B cell (primary cell): Measurements from ENCODE around the gene CNTN4. TPM values are rescaled to one million over a fixed set of nuclear protein-coding genes. Genes with fewer than 3 reads are reported as not detected.
A peak's percentile ranks its signal among the peaks of the same experiment; 100 is the strongest.

Experiments
- ATAC-seq: fragments of 200-7000 bp; cut with Tn5 transposase; one replicate; pipeline ENCODE4 v1.10.0; 2021; ENCODE audit warnings: low read depth, mild to moderate bottlenecking, moderate number of reproducible peaks, moderate library complexity
- CTCF ChIA-PET: fragments of 350-600 bp; sonication (Branson Sonifier 250); formaldehyde crosslinking; loops from one replicate; lab custom pipeline; 2021; ENCODE audit warnings: antibody characterized with exemption, inconsistent platforms; lab: Charles Lee
- POLR2A ChIA-PET: fragments of 350-600 bp; sonication (Branson Sonifier 250); formaldehyde crosslinking; loops from one replicate; lab custom pipeline; 2021; ENCODE audit warnings: antibody characterized with exemption; lab: Charles Lee
- DNase-seq: peaks from one replicate; pipeline ENCODE4 v3.0.0; 2013
- H2AFZ ChIP-seq: 2 replicates; pipeline ENCODE4 v1.6.1; 2012; ENCODE audit warnings: mild to moderate bottlenecking, low read depth, low read length; ENCODE audit not compliant: insufficient read depth, poor library complexity, severe bottlenecking
- H3K27ac ChIP-seq, 2 donors: 1 replicate in 1 of 2; 2 replicates in 1 of 2; pipeline ENCODE4 v1.5.1; 2012 to 2013; ENCODE audit warnings: low read length in 2 of 2, mild to moderate bottlenecking in 2 of 2, moderate library complexity in 1 of 2
- H3K27me3 ChIP-seq, 4 experiments: fragments of 200-600 bp in 1 of 4; sonication (generic) in 1 of 4; replicated peaks in 1 of 4; 1 replicate in 2 of 4; 2 replicates in 2 of 4; pipeline versions ENCODE4 v1.6.1 to v1.7.0; 2013 to 2016; ENCODE audit warnings: low read length in 3 of 4, mild to moderate bottlenecking in 2 of 4, mixed read lengths in 1 of 4, moderate library complexity in 1 of 4; ENCODE audit not compliant: insufficient read depth in 4 of 4, control insufficient read depth in 3 of 4; ENCODE audit errors: control extremely low read depth in 1 of 4
- H3K36me3 ChIP-seq, 2 experiments: replicated peaks in 1 of 2; 1 replicate in 1 of 2; 2 replicates in 1 of 2; pipeline versions ENCODE4 v1.6.1 to v1.7.1; 2013; ENCODE audit warnings: low read length in 1 of 2; ENCODE audit not compliant: insufficient read depth in 2 of 2, control insufficient read depth in 1 of 2; ENCODE audit errors: control extremely low read depth in 1 of 2, extremely low read depth in 1 of 2
- H3K4me1 ChIP-seq, 2 donors: fragments of 200-600 bp in 1 of 2; sonication (generic) in 1 of 2; 1 replicate in 1 of 2; 2 replicates in 1 of 2; pipeline versions ENCODE4 v1.5.1 to v1.6.1; 2013 to 2017; ENCODE audit warnings: low read length in 2 of 2; ENCODE audit not compliant: control insufficient read depth in 2 of 2, insufficient read depth in 2 of 2
- H3K4me2 ChIP-seq: replicated peaks from 2 replicates; pipeline ENCODE3; 2012; ENCODE audit warnings: mild to moderate bottlenecking, low read depth, low read length; ENCODE audit not compliant: poor library complexity, severe bottlenecking
- H3K4me3 ChIP-seq, 5 experiments: fragments of 200-600 bp in 1 of 5; sonication (generic) in 1 of 5; 1 replicate in 3 of 5; 2 replicates in 2 of 5; pipeline versions ENCODE4 v1.5.1 to v1.7.0; 2011 to 2016; ENCODE audit warnings: low read length in 4 of 5, mild to moderate bottlenecking in 4 of 5, low read depth in 2 of 5, control low read depth in 1 of 5, moderate library complexity in 1 of 5; ENCODE audit not compliant: insufficient read depth in 1 of 5; ENCODE audit errors: control extremely low read depth in 1 of 5, extremely low read depth in 1 of 5
- H3K79me2 ChIP-seq: fragments of 200-600 bp; sonication (generic); one replicate; pipeline ENCODE4 v1.6.0; 2016; ENCODE audit warnings: low read length; ENCODE audit not compliant: control insufficient read depth, insufficient read depth
- H3K9ac ChIP-seq: fragments of 200-600 bp; sonication (generic); 2 replicates; pipeline ENCODE4 v1.6.1; 2017; ENCODE audit warnings: mild to moderate bottlenecking, low read length, moderate library complexity
- H3K9me3 ChIP-seq, 3 donors: one replicate each; pipeline versions ENCODE4 v1.6.1 to v1.7.1; 2013; ENCODE audit warnings: low read length in 2 of 3; ENCODE audit not compliant: control insufficient read depth in 2 of 3, insufficient read depth in 1 of 3; ENCODE audit errors: control extremely low read depth in 1 of 3
- H4K20me1 ChIP-seq: 2 replicates; pipeline ENCODE4 v1.6.0; 2012; ENCODE audit warnings: mild to moderate bottlenecking, low read length; ENCODE audit not compliant: insufficient read depth, control insufficient read depth, poor library complexity, severe bottlenecking
- H3K27ac Mint-ChIP-seq: one replicate; pipeline ENCODE4 v1.8.0; 2021; ENCODE audit warnings: mixed read lengths
- H3K27me3 Mint-ChIP-seq: one replicate; pipeline ENCODE4 v1.8.0; 2021; ENCODE audit warnings: mixed read lengths
- H3K4me1 Mint-ChIP-seq: one replicate; pipeline ENCODE4 v1.8.0; 2021; ENCODE audit warnings: mixed read lengths
- H3K4me3 Mint-ChIP-seq: one replicate; pipeline ENCODE4 v1.8.0; 2021; ENCODE audit warnings: mixed read lengths
- H3K9me3 Mint-ChIP-seq: one replicate; pipeline ENCODE4 v1.8.0; 2022; ENCODE audit warnings: mixed read lengths; ENCODE audit not compliant: insufficient read depth
- CTCF ChIP-seq: fragments of 200-600 bp; IDR thresholded peaks from one replicate; pipeline ENCODE4 v1.8.0; 2022; ENCODE audit warnings: antibody characterized with exemption, mild to moderate bottlenecking
- EZH2 ChIP-seq: IDR thresholded peaks from 2 replicates; pipeline ENCODE4 v1.6.1; 2012; ENCODE audit warnings: borderline replicate concordance, low read depth, mild to moderate bottlenecking, moderate library complexity, low read length; ENCODE audit not compliant: insufficient read depth, poor library complexity, severe bottlenecking
- WGBS: methylation state at CpG from one replicate; pipeline ENCODE4 v1.1.5; 2013; ENCODE audit warnings: missing lambda C conversion rate; ENCODE audit not compliant: insufficient coverage; 5-methylcytosine and 5-hydroxymethylcytosine counted together
- intact Hi-C: fragments of 100-400 bp; cut with micrococcal nuclease; formaldehyde crosslinking; loops from one replicate; pipeline ENCODE4 v1.10.0; 2022
- polyA plus RNA-seq: library from polyadenylated mRNA; depleted of rRNA; stranded (reverse); fragments of >200 nt; gene quantifications from 2 replicates; pipeline ENCODE4 v1.2.3, GENCODE V29; 2012
- total RNA-seq, 2 donors: library from RNA; stranded (reverse); fragments of 120-200 nt in 1 of 2; gene quantifications; 1 replicate in 1 of 2; 2 replicates in 1 of 2; pipeline versions ENCODE4 v1.2.3 to v1.2.4, GENCODE V29; 2013 to 2022

The CNTN4 gene
- total and polyA plus RNA-seq, 2 donors (not counting 1 experiment from before 2014, with no cell fraction given): 0.05 TPM; not detected in 1

- no peak overlapping the region for H3K9ac ChIP-seq
- no peaks in the 10 kb centered on the region for H3K36me3 ChIP-seq
- no peak overlapping the region for H3K4me2 ChIP-seq
- Mint-ChIP-seq H3K27me3 (peaks cover 15% of the 10 kb centered on the region), H3K4me3 (no peak overlapping the region), H3K27ac (no peak overlapping the region), H3K4me1 (peaks cover 23% of the 10 kb centered on the region), H3K9me3 (no peaks in the 10 kb centered on the region)
- no peak overlapping the region for H3K4me3 ChIP-seq
- DNase-seq (no peak), ATAC-seq (no peak)
- no peaks in the 10 kb centered on the region for H3K79me2 ChIP-seq
- POLR2A ChIA-PET: no interaction called here
- CTCF ChIA-PET: no interaction called here
- TF ChIP-seq EZH2 (no peak), CTCF (no peak)
- intact Hi-C loops: no loop called here
- H2AFZ ChIP-seq: no peak overlapping the region
- no peak overlapping the region for H3K27ac ChIP-seq
- H3K27me3 ChIP-seq: peaks cover 0 to 4% (median 0%) of the 10 kb centered on the region in 4 experiments
- 89% methylated on average over 3 of the region's 5 CpGs for WGBS
- no peaks in the 10 kb centered on the region for H3K9me3 ChIP-seq
- peaks cover 22% of the 10 kb centered on the region in 2 donors for H3K4me1 ChIP-seq
- H4K20me1 ChIP-seq: no peaks in the 10 kb centered on the region
Observed at GRCh38 chr3:3080309-3080708, 981.6 kb downstream of the CNTN4 start.

DNA sequence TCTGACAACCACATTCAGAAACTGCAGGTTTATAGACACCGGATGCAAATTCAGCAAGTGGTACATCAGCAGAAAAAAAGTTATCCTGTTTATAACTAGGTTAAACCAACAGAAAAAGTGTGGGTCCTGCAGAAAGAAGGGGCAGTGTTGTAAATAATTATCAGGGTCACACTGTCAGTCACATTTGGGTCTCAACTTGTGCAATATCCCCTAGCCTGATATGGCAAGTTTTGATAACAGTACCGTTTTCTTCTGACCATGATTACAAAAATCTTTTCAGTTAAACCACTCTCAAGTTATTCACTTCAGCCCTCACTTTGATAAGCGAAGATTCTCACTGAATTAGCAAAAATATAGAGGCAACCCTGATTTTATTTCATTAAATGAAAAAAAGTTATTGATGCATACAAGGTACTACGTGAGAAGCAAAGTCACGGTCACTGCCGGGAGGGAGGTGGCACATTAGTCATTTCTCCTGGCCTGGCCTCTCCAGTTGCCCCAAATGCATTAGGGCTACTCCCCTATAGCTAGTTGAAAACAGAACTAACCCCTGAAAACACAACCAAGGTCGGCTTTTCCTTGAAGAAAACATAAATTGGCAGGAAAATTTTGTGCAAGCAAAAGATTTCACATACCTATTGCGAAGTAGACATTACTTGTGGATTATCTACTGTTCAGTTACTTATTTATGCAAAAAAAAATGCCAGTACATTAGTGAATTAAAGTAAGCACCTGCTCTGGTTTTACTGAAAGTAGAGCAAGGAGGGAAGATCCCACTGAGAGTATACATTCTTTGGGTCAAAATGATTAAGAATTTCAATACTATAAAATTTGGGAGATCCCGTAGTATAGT is 982.9 kb downstream of the CNTN4 start:
- H3K9ac ChIP-seq: no peak overlapping the region
- no peaks in the 10 kb centered on the region for H4K20me1 ChIP-seq
- Mint-ChIP-seq H3K27me3 (peaks cover 15% of the 10 kb centered on the region), H3K27ac (no peak overlapping the region), H3K4me1 (peaks cover 26% of the 10 kb centered on the region), H3K9me3 (no peaks in the 10 kb centered on the region), H3K4me3 (peak overlapping the region; percentile 8)
- H3K4me1 ChIP-seq: peaks cover 22% of the 10 kb centered on the region in 2 donors
- H3K4me3 ChIP-seq: no peak overlapping the region
- H2AFZ ChIP-seq: no peak overlapping the region
- no peaks in the 10 kb centered on the region for H3K36me3 ChIP-seq
- no peak for DNase-seq
- CTCF ChIA-PET: no interaction called here
- H3K27me3 ChIP-seq: peaks cover 0 to 4% (median 0%) of the 10 kb centered on the region in 4 experiments
- no peak overlapping the region for H3K27ac ChIP-seq
- no peaks in the 10 kb centered on the region for H3K9me3 ChIP-seq
- H3K4me2 ChIP-seq: peak overlapping the region; percentile 34
- intact Hi-C loops: no loop called here
- 60% methylated on average over 1 of the region's 9 CpGs for WGBS
- TF ChIP-seq EZH2 (no peak), CTCF (no peak)
- no peak for ATAC-seq
- H3K79me2 ChIP-seq: no peaks in the 10 kb centered on the region
- POLR2A ChIA-PET: no interaction called here
